PC-9 (cell line): ENCODE results near the gene CNIH3. TPM values are rescaled to one million over a fixed set of nuclear protein-coding genes. Genes with fewer than 3 reads are reported as not detected.

Experiments
- BruUV-seq: library from RNA; stranded (reverse); fragments of 400-500 nt; replicated peaks from 2 replicates; lab custom pipeline; 2021; lab: Mats Ljungman, UMichigan
- CTCF ChIA-PET: fragments of 300-600 bp; sonication (Branson Sonifier 250); formaldehyde crosslinking; loops from one replicate; lab custom pipeline; 2022; ENCODE audit warnings: antibody characterized with exemption; lab: Charles Lee
- POLR2A ChIA-PET: fragments of 300-600 bp; sonication (Branson Sonifier 250); formaldehyde crosslinking; loops from one replicate; lab custom pipeline; 2022; ENCODE audit warnings: antibody characterized with exemption; ENCODE audit not compliant: unreplicated experiment; lab: Charles Lee
- DNase-seq, 2 experiments: peaks; one replicate each; pipeline versions ENCODE4 v3.0.0 to v3.0.0-alpha.2; 2015 to 2022; ENCODE audit warnings: mixed read lengths in 1 of 2
- H2AFZ ChIP-seq: fragments of 200-600 bp; sonication (generic); 2 replicates; pipeline ENCODE4 v1.8.1; 2017; ENCODE audit warnings: antibody characterized with exemption
- H3F3A ChIP-seq: fragments of 200-600 bp; sonication (generic); 2 replicates; pipeline ENCODE4 v1.8.1; 2017; ENCODE audit warnings: antibody characterized with exemption, mild to moderate bottlenecking, low read depth; ENCODE audit not compliant: insufficient read depth
- H3K27ac ChIP-seq: fragments of 200-600 bp; sonication (generic); 2 replicates; pipeline ENCODE4 v1.6.1; 2016; ENCODE audit warnings: mixed run types
- H3K27me3 ChIP-seq: fragments of 200-600 bp; sonication (generic); 2 replicates; pipeline ENCODE4 v1.6.1; 2016; ENCODE audit warnings: low read depth, mixed run types; ENCODE audit not compliant: insufficient read depth
- H3K36me3 ChIP-seq: fragments of 200-600 bp; sonication (generic); 2 replicates; pipeline ENCODE4 v1.6.1; 2016; ENCODE audit warnings: low read depth, mixed run types
- H3K4me1 ChIP-seq: fragments of 200-600 bp; sonication (generic); replicated peaks from 2 replicates; pipeline ENCODE4 v1.6.1; 2016; ENCODE audit warnings: mixed run types; ENCODE audit not compliant: insufficient read depth
- H3K4me2 ChIP-seq: fragments of 200-600 bp; sonication (generic); 2 replicates; pipeline ENCODE4 v1.6.1; 2017; ENCODE audit warnings: mixed run types
- H3K4me3 ChIP-seq: fragments of 200-600 bp; sonication (generic); 2 replicates; pipeline ENCODE4 v1.6.1; 2016; ENCODE audit warnings: mixed run types
- H3K79me2 ChIP-seq: fragments of 200-600 bp; sonication (generic); 2 replicates; pipeline ENCODE4 v1.6.1; 2017; ENCODE audit warnings: low read depth, mixed run types
- H3K9me2 ChIP-seq: fragments of 200-600 bp; sonication (generic); 2 replicates; pipeline ENCODE4 v1.8.1; 2017; ENCODE audit warnings: mild to moderate bottlenecking; ENCODE audit not compliant: insufficient read depth
- H3K9me3 ChIP-seq: fragments of 200-600 bp; sonication (generic); 2 replicates; pipeline ENCODE4 v1.8.1; 2016; ENCODE audit warnings: low read depth; ENCODE audit not compliant: insufficient read depth
- H4K20me1 ChIP-seq: fragments of 200-600 bp; sonication (generic); 2 replicates; pipeline ENCODE4 v1.8.1; 2017; ENCODE audit not compliant: insufficient read depth
- CTCF ChIP-seq: fragments of 200-600 bp; sonication (generic); conservative IDR thresholded peaks from 2 replicates; pipeline ENCODE4 v1.6.1; 2017; ENCODE audit warnings: mixed run types, antibody characterized with exemption, mild to moderate bottlenecking, moderate library complexity
- EZH2 ChIP-seq: fragments of 200-600 bp; sonication (generic); IDR thresholded peaks from 2 replicates; pipeline ENCODE4 v1.8.0; 2017; ENCODE audit warnings: antibody characterized with exemption, low read depth
- intact Hi-C: fragments of 100-400 bp; cut with micrococcal nuclease; formaldehyde crosslinking; loops from one replicate; pipeline ENCODE4 v1.10.0; 2022; ENCODE audit not compliant: unreplicated experiment
- total RNA-seq: library from RNA; stranded (reverse); gene quantifications from 2 replicates; pipeline ENCODE4 v1.2.3, GENCODE V29; 2021

CNIH3 gene
- total RNA-seq, 1 experiment from 2014 or later: 8.4 TPM

GRCh38 chr1:224718470-224719053, 102.4 kb downstream of the CNIH3 start:
- Histone ChIP-seq H3K9me3 (no peaks in the 10 kb centered on the region), H3K36me3 (no peaks in the 10 kb centered on the region), H3K27me3 (no peaks in the 10 kb centered on the region), H2AFZ (no peak overlapping the region), H3K4me2 (no peak overlapping the region), H3F3A (no peaks in the 10 kb centered on the region; the same call in 1 of the 2 replicates), H3K4me1 (no peaks in the 10 kb centered on the region), H3K4me3 (no peak overlapping the region), H4K20me1 (no peaks in the 10 kb centered on the region; the same call in 1 of the 2 replicates), H3K27ac (no peak overlapping the region), H3K79me2 (no peaks in the 10 kb centered on the region), H3K9me2 (no peaks in the 10 kb centered on the region)
- no peak for DNase-seq
- ChIA-PET CTCF (no interaction called here), POLR2A (no interaction called here)
- no peak for TF ChIP-seq CTCF
- TF ChIP-seq EZH2: no peak
- intact Hi-C loops: no loop called here
- BruUV-seq: no TSS peak

GRCh38 chr1:224719716-224720115, 103.6 kb downstream of the CNIH3 start:
- Histone ChIP-seq H2AFZ (no peak overlapping the region), H3K36me3 (no peaks in the 10 kb centered on the region), H3K27ac (no peak overlapping the region), H3K4me2 (no peak overlapping the region), H3K4me1 (no peaks in the 10 kb centered on the region), H3K79me2 (no peaks in the 10 kb centered on the region), H3K9me3 (no peaks in the 10 kb centered on the region), H3F3A (no peaks in the 10 kb centered on the region; the same call in 1 of the 2 replicates), H3K27me3 (no peaks in the 10 kb centered on the region), H3K4me3 (no peak overlapping the region), H3K9me2 (no peaks in the 10 kb centered on the region), H4K20me1 (no peaks in the 10 kb centered on the region; the same call in 1 of the 2 replicates)
- BruUV-seq: no TSS peak
- CTCF ChIA-PET: interaction anchor here (0.9 kb wide), 1 partner anchor 14 kb away, joined by 3 read pairs; no protein-coding TSS in a partner anchor
- TF ChIP-seq EZH2 (no peak), CTCF (no peak)
- DNase-seq: no peak
- POLR2A ChIA-PET: no interaction called here
- intact Hi-C loops: no loop called here

GRCh38 chr1:224720216-224720615, 104.1 kb downstream of the CNIH3 start:
- Histone ChIP-seq H3K27ac (no peak overlapping the region), H3K9me3 (no peaks in the 10 kb centered on the region), H3K4me2 (no peak overlapping the region), H3K9me2 (no peaks in the 10 kb centered on the region), H3K79me2 (no peaks in the 10 kb centered on the region), H3K27me3 (no peaks in the 10 kb centered on the region), H2AFZ (no peak overlapping the region), H4K20me1 (no peaks in the 10 kb centered on the region; the same call in 1 of the 2 replicates), H3K4me3 (no peak overlapping the region), H3K4me1 (no peaks in the 10 kb centered on the region), H3F3A (no peaks in the 10 kb centered on the region; the same call in 1 of the 2 replicates), H3K36me3 (no peaks in the 10 kb centered on the region)
- ChIA-PET CTCF (interaction anchor here (0.9 kb wide), 1 partner anchor 13 kb away, joined by 3 read pairs; no protein-coding TSS in a partner anchor), POLR2A (no interaction called here)
- intact Hi-C loops: no loop called here
- no peak for DNase-seq
- TF ChIP-seq CTCF (no peak), EZH2 (no peak)
- no TSS peak for BruUV-seq
